Peyer's patch (tissue), 4 donors: Measurements from ENCODE around the gene A2ML1.
A peak's percentile ranks its signal among the peaks of the same experiment; 100 is the strongest.

Source experiments
- CTCF ChIP-seq, 6 experiments: fragments of 450-650 bp in 4 of 6; fragments of 200-600 bp in 2 of 6; sonication (generic) in 1 of 6; IDR thresholded peaks; one replicate each; pipeline ENCODE4 v1.5.1; 2017 to 2019; ENCODE audit warnings: antibody characterized with exemption in 6 of 6, mild to moderate bottlenecking in 3 of 6, moderate library complexity in 1 of 6
- POLR2A ChIP-seq, 2 donors: fragments of 450-650 bp; IDR thresholded peaks; one replicate each; pipeline ENCODE4 v1.5.1; 2017; ENCODE audit warnings: antibody characterized with exemption in 2 of 2, mild to moderate bottlenecking in 2 of 2, moderate library complexity in 2 of 2

GRCh38 chr12:8890313-8891085 lies 68.1 kb downstream of the A2ML1 start:
- TF ChIP-seq CTCF (IDR thresholded peaks at IDR 0.05) (peak; percentile 61 to 88 (median 77)), POLR2A (IDR thresholded peaks at IDR 0.05) (no peak)
